IPS-15b (cell line): ENCODE measurements around the gene NTRK2.

ENCODE experiments used
- H3K27me3 ChIP-seq: one replicate; pipeline ENCODE4 v1.6.1; 2013; ENCODE audit warnings: low read length; ENCODE audit not compliant: control insufficient read depth, insufficient read depth
- H3K36me3 ChIP-seq: one replicate; pipeline ENCODE4 v1.6.1; 2013; ENCODE audit warnings: low read length; ENCODE audit not compliant: control insufficient read depth, insufficient read depth
- H3K4me1 ChIP-seq: one replicate; pipeline ENCODE4 v1.6.1; 2013; ENCODE audit warnings: mild to moderate bottlenecking, low read length; ENCODE audit not compliant: control insufficient read depth, insufficient read depth
- H3K4me3 ChIP-seq: one replicate; pipeline ENCODE4 v1.5.1; 2013; ENCODE audit warnings: low read depth, low read length
- H3K9ac ChIP-seq: one replicate; pipeline ENCODE4 v1.6.1; 2013; ENCODE audit warnings: low read depth, mild to moderate bottlenecking, low read length
- H3K9me3 ChIP-seq: one replicate; pipeline ENCODE4 v1.6.1; 2013; ENCODE audit warnings: mild to moderate bottlenecking, low read length; ENCODE audit not compliant: control insufficient read depth, insufficient read depth

NTRK2 gene

GRCh38 chr9:85021686-85022085 is 352.2 kb downstream of the NTRK2 start:
- Histone ChIP-seq H3K4me3 (no peak overlapping the region), H3K9me3 (no peaks in the 10 kb centered on the region), H3K4me1 (no peaks in the 10 kb centered on the region), H3K27me3 (no peaks in the 10 kb centered on the region), H3K9ac (no peak overlapping the region), H3K36me3 (no peaks in the 10 kb centered on the region)

GRCh38 chr9:85024374-85024773 is 354.8 kb downstream of the NTRK2 start:
- H3K9ac ChIP-seq, result no peak overlapping the region
- no peaks in the 10 kb centered on the region for H3K9me3 ChIP-seq
- no peak overlapping the region for H3K4me3 ChIP-seq
- H3K27me3 ChIP-seq, result no peaks in the 10 kb centered on the region
- H3K36me3 ChIP-seq, result no peaks in the 10 kb centered on the region
- H3K4me1 ChIP-seq, result no peaks in the 10 kb centered on the region

DNA sequence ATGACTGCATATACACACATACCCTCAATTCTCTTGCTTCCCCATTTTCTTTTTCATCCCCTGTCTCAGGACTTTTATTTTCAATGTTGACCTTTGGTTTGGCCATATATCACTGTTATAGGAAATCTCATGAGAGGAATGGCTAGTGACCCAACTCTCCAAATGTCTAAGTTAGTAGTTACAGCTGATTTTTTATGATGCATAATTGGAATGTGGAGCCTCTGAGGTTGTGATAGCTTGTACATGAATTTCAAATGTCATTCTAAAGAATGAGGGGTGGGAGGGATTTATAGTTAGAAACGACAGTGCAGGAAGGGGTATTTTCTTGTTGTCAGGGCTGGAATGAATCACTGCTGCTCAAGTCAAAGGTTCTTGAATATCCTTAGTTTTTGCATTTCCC is 356.1 kb downstream of the NTRK2 start:
- no peak overlapping the region for H3K9ac ChIP-seq
- no peaks in the 10 kb centered on the region for H3K4me1 ChIP-seq
- no peaks in the 10 kb centered on the region for H3K36me3 ChIP-seq
- H3K27me3 ChIP-seq, result no peaks in the 10 kb centered on the region
- no peak overlapping the region for H3K4me3 ChIP-seq
- H3K9me3 ChIP-seq, result no peaks in the 10 kb centered on the region

DNA sequence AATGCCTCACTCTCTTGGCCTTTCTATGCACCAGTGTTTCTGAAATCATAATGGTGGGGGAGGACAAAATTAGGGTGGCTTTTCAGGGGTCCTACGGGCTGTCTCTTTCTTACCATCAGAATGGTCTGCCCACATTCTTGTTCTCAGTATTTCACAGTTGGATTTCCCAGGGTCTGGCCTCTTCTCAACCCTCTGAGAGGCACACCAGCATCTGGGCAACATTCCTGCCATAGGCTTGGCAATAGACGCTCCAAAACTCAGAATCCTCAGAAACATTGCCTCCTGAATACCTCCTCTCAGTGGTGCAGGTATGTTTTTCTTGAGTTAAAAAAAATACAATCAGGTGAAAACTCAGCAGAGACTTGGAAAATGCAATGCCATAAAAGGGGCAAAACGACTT is 358.3 kb downstream of the NTRK2 start:
- H3K9me3 ChIP-seq, result no peaks in the 10 kb centered on the region
- no peak overlapping the region for H3K9ac ChIP-seq
- H3K4me3 ChIP-seq, result no peak overlapping the region
- no peaks in the 10 kb centered on the region for H3K36me3 ChIP-seq
- no peaks in the 10 kb centered on the region for H3K27me3 ChIP-seq
- H3K4me1 ChIP-seq, result no peaks in the 10 kb centered on the region

DNA sequence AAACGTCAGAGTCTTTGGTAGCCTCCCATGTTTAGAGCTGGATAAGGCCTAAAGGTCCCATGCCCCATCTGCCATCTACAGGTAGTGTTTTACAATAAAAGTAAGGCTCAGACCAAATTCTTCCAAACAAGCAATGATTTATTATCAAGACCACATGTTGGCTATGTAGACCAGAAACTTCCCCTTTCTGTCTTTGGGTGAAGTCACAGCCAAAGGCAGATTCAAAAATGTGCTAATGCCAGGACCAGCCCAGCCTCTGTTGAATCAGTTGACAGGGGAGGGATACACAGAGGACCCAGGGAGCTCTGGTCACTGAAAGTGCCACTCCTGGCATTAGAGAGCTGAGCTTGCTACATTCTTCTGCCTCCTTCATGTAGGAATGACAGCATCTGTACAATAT is 360.8 kb downstream of the NTRK2 start:
- no peak overlapping the region for H3K9ac ChIP-seq
- no peak overlapping the region for H3K4me3 ChIP-seq
- no peaks in the 10 kb centered on the region for H3K9me3 ChIP-seq
- H3K36me3 ChIP-seq, result no peaks in the 10 kb centered on the region
- H3K4me1 ChIP-seq, result no peaks in the 10 kb centered on the region
- H3K27me3 ChIP-seq, result no peaks in the 10 kb centered on the region

DNA sequence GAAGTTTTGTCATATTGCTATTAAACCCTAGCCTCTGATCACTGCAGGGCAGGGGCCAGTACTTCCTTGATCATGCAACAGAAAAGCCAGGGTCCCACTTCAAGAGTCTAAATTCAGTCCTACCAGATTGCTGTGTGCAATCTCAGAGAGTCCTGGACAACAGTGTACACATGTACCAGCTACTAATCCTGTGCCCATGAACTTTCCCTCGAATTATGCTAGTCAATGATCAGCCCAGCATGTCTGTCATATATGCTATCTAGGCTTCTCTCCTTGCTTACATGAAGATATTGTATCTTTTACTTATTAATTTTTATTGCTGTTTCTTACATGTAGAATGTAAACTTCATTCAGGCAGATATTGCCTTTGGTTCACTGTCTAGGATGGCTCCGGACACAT is 367.0 kb downstream of the NTRK2 start:
- Histone ChIP-seq H3K27me3 (no peaks in the 10 kb centered on the region), H3K4me1 (no peaks in the 10 kb centered on the region), H3K9ac (no peak overlapping the region), H3K4me3 (no peak overlapping the region), H3K9me3 (no peaks in the 10 kb centered on the region), H3K36me3 (no peaks in the 10 kb centered on the region)

- Histone ChIP-seq H3K9ac (no peak overlapping the region), H3K4me3 (no peak overlapping the region), H3K27me3 (no peaks in the 10 kb centered on the region), H3K4me1 (no peaks in the 10 kb centered on the region), H3K9me3 (no peaks in the 10 kb centered on the region), H3K36me3 (no peaks in the 10 kb centered on the region)
Observed at GRCh38 chr9:85038061-85038460, 368.5 kb downstream of the NTRK2 start.

DNA sequence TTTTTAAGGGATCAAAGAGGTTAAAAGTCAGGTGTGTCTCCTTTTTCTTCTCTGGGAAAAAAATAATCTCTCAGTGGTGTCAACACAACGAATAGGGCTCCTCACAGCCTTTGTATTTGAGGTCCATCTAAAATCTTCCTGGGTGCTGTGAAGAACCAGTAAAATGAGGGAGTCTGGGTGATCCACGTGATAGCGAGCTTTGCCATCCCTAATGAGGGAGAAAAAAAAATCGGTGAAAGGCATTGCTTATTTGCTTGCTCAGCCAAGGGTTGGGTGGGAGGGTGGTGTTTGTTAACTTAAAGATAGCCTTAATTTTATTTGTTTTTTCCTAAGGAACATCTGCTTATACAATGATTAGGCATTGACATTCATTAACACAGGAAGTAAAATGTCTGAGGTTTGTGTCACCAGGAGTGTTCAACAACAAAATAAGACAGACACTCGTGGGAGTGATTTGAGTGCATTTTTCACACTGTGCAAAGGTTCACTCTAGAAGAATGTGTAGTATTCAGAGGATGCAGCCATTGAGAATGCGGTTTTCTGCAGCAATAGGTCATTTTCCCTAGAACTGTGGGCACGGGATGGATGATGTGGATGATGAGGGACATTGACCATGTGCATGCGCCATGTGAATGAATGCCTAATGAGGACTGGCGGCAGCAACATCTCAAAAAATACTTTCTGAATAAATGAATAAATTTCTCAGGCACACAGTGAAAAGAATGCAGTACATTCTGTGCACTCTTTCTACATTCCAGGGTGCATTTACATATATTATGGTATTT is 369.5 kb downstream of the NTRK2 start:
- no peak overlapping the region for H3K4me3 ChIP-seq
- H3K4me1 ChIP-seq, result no peaks in the 10 kb centered on the region
- no peaks in the 10 kb centered on the region for H3K9me3 ChIP-seq
- no peaks in the 10 kb centered on the region for H3K36me3 ChIP-seq
- no peaks in the 10 kb centered on the region for H3K27me3 ChIP-seq
- H3K9ac ChIP-seq, result no peak overlapping the region

- Histone ChIP-seq H3K9me3 (no peaks in the 10 kb centered on the region), H3K36me3 (no peaks in the 10 kb centered on the region), H3K9ac (no peak overlapping the region), H3K4me3 (no peak overlapping the region), H3K27me3 (no peaks in the 10 kb centered on the region), H3K4me1 (no peaks in the 10 kb centered on the region)
Observed at GRCh38 chr9:85040146-85040545, 370.6 kb downstream of the NTRK2 start.

DNA sequence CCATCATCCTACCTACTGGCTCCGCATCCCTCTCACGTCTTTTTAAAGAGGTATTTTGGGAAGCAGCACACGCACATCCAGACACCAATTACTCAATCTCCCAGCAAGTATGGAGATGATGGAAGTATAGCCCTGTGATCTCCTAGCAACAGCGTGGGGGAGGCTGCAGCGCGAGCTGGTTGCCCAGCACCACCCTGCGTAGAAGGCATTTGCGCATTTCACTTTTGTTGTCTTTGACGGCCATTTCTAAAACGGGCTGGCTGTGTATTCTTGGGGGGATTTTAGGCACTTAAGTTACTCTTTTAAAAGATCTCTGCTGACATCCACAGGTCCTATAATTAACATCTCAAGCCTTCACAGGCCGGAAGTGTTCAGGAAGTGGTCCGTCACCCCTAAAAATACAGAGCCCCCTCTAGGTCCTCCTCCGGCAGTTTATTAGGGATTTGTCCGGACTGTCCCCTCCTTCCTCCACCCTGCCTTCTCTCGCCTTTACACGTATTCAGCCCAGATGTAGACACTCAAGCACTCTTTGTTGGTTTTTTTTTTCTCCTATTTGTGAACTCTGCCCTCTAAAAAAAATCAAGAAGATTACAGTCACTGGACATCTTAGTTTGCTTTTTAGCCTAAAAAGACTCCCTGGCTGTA is 371.4 kb downstream of the NTRK2 start:
- no peaks in the 10 kb centered on the region for H3K9me3 ChIP-seq
- H3K27me3 ChIP-seq, result no peaks in the 10 kb centered on the region
- no peak overlapping the region for H3K9ac ChIP-seq

DNA sequence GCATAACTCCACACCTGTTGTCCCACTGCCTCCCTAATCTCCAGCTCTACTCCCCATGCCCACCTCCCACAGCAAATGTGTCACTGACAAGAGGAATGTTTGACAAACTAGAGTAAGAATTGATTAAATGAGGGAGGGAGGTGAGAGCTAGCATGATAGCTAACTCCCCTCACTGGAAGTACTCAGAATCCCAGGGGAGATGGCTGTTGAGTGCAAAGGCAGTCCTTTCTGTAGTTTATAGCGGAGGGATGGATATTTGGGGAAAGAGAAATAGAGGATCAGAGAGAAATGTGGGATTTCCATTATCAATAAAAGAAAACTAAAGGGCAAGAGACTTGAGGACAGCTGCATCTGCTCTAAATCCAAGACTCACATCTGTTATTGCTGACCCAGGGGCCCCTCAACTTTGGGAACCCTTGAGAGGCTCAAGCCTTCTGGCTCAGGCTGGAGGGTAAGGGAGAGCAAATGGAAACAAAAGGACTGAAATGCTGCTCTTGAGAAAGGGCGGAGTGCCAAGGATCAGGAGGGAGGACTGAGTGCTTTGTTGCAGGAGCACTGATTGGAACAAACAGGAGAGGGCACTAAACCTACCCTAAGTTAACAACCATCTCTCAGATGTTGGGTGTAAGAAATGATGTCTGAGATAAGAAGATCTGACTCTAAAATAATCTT is 372.1 kb downstream of the NTRK2 start:
- Histone ChIP-seq H3K27me3 (no peaks in the 10 kb centered on the region), H3K4me1 (no peaks in the 10 kb centered on the region), H3K4me3 (no peak overlapping the region), H3K9me3 (no peaks in the 10 kb centered on the region), H3K36me3 (no peaks in the 10 kb centered on the region), H3K9ac (no peak overlapping the region)

More for the DNA sequence above, 371.4 kb downstream of the NTRK2 start:
- H3K4me3 ChIP-seq, result no peak overlapping the region
- H3K4me1 ChIP-seq, result no peaks in the 10 kb centered on the region
- no peaks in the 10 kb centered on the region for H3K36me3 ChIP-seq
